NCI-H345 (cell line): Measurements from ENCODE around the gene QRFP.

ENCODE experiments used
- DNase-seq: peaks from one replicate; lab custom pipeline; 2025; lab: John Stamatoyannopoulos, UW

The QRFP gene

DNA sequence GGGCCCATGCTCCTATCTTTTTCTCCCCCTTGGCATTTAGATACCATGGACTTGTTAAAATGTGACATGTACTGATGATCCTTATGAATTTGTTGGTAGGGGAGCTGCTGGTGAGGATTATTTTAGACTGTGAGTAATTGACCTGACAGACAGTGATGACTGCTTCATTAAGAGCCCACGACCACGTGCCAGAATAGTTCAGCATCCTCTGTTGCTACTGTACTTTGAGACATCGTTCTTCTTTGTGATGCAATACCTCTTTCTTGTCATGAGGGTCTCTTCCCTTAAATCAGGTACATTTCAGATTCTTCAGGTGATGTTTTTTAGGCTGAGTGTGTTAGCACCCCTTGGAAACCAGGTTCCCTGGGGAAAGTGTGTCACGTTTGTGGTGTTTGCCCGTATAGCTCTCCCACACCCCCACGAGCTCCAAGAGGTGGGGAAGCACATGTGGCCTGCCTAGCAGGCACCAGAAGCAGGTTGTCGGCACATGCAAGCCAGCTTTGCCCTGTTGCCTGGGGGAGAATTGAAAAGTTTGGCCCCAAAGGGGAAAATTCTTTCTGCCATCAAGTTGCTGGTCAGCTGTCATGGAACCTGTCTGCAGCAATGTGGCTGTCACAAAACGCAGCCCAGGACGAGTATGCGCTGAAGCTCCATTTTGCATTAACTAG, 25.1 kb downstream of the QRFP start:
- no peak for DNase-seq

DNA sequence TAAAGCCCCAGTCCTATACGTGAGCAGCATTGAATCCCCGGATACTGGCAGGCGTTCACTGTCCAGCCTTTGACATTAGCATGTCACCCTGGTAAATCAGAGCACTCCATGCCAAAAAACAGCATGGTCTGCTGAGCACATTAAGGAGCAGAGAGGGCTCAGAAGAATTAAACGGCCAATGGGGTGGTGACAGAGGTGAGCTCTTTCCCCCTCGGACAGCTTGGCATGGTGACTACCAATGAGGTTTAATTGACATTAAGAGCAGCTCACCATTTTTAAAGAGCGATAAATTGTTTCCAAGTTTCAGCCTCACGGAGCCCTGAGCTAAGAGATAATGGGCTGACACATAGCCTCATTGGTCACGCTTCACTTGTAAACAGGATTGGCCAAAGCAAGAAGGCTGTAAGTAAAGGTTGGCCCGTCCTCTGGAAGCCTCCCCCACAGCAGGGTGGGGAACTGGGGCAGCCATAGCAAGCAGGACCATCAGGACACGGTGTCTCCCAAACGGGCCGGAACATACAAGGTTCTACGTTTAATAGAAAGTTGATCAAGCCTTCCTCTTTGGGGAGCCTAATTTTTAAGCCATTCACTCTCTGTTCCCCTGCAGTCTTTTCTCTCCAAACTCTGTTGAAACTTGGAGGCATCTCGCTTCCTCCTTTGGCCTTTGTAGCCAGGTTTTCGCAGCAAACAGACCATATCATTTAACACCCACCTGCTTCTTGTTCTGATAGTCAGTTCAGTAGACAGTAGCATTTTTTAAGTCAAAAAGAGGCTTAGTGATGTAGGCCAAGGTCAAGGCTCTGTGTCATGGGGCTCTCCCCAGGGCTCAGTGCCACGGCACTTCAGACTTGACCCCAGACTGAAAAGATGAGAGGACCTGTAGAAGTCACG, 25.9 kb downstream of the QRFP start:
- DNase-seq, result no peak

DNA sequence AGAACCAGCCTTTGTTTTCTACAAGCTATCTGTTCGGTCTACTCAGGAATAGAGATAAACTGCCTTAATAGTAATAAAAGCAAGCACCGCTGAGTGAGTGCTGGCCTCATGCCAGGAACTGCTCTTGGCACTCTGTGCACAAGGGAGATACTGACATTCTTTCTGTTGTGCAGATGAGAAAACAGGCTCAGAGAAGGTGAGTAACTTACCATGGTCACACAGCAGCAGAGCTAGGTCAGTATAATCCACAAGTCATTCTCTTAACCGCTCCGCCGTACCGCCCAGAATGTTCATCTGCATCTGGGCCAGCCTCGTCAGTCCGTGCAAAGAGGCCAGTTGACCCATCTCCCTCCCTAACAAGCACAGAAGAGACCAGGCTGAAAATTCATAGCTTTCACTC, 27.4 kb downstream of the QRFP start:
- peak; percentile 8 for DNase-seq

GRCh38 chr9:130868230-130868629, 28.4 kb downstream of the QRFP start:
- no peak for DNase-seq

- DNase-seq, result no peak
Observed at GRCh38 chr9:130867556-130867955, 29.1 kb downstream of the QRFP start.

- DNase-seq, result peak; percentile 68
Observed at GRCh38 chr9:130866474-130866965, 30.1 kb downstream of the QRFP start.

DNA sequence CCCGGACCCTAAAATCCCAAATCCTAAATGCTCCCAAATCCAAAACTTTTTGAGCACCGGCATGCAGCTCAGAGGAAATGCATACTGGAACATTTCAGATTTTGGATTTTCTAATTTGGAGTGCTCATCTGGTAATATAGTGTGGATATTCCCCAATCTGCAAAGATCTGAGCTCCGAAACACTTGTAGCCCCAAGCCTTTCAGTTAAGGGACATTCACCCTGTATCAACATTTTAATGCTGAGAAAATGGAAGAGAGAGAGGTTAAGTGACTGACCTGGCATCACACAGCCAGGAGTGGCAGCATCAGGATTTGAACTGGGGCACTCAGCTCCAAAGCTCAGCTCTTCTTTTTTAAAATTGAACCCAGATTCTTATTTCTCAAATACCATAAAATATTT, 30.7 kb downstream of the QRFP start:
- no peak for DNase-seq

DNA sequence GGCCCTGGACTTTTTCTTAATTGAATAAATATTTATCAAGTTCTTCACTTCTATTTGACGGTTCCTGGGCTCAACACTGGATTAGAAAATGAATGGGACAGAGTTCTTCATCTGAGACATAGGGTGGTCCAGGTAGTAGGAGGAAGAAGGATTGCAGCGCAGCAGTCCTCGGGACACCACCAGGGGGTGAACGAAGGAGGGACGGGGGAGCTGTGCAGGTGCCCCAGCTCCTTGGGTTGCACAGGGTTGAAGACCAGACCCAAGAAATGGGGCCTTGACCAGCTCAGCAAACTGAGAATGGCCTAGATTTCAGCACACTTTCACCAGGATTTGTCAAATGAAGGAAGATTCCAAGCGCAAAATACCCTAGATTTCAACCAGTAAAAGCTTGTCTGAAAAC, 32.1 kb downstream of the QRFP start:
- DNase-seq, result no peak

- no peak for DNase-seq
Observed at GRCh38 chr9:130862747-130863146, 33.9 kb downstream of the QRFP start.

DNA sequence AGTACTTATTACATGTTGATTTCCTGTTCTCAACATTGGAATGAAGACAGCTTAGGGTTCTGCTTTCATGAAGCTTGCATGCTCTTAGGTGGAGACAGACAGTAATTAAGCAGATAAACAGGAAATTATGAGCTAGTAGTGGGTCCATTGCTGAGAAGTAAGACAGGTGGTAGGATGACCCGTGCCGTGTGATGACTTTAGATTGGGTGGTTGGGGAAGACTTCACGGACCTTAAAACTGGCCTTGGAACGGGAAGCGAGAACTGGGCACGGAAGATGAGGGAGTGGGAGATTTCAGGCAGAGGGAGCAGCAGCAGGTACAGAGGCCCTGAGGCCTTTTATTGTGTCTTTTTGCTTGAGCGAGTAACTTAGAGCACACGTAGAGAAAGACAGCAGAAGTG, 34.4 kb downstream of the QRFP start:
- no peak for DNase-seq

DNA sequence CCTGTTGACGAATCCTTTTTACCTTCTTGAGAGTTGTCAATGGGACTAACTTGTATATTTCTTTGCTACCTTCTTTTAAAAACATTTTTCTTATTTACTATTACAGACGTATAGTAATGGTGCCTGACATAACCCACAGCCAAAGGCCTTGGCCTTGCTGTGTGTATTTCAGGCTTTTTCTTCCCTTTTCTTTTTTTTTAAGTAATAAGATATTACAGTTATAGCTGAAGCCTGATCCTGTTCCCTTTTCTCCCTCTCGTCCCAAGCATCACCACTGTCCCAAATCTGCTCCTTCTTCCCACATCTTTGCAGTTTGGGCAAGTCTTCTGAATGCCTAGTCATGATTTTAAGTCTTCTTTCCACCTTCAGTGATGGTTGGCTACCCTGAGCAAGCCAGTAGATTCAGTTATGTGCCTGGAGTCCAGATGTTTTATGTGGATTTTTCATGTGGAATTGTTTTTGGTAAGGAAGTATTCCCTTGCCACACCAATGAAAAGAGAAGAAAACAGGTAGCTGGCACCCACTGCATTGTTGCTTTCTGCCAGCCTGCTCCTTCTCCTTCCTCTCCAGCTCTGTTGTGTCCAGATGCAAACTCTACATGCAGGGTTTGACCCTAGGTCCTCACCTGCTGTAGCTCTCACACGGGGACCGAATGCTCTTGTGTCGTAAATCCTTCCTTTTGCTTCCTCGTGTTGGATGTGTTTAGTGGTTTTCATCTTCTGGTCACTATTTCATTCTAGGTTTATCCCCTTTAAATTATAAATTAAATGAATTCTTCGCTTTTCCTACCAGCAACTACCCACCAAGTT, 35.0 kb downstream of the QRFP start:
- no peak for DNase-seq

DNA sequence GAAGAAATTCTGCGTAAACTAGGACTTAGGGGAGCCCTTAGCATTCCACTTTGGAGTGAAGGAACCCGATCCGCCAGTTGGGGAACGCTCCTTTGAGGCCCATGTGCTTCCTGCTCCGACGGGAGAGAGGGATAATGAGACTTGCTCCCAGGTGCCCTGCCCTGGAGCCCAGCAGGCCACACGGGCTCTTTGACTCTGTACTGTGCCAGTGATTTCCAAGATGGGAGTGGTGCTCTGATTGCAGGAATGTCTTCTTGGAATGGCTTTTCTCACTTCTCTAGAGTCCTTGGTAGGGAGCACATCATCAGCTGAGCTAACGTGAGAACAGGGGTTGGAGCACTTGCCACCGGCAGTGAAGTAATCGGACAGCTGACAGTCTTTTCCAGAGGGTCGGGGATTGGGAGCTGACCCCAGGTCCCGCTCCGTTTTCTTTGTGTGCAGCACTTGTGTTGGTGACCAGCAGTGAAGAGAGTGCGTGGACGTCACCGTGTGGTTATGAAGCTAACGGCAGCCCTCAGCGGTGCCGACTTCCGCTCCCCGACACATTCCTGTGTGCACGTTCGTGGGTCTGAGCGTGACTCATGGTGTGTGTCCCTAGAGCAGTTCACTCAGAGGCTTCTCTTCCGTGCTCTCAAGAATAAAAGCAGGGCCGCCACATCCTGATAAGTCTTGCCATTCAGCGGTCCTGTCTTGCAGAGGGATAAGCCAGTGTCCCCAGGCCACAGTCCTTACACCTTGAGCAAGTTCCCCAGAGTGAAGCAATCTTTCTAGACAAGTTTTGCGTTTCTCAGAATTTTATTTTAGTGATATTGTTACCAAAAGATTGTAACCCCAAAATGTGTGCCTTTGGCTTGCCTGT, 35.9 kb downstream of the QRFP start:
- no peak for DNase-seq

GRCh38 chr9:130858739-130859705, 37.6 kb downstream of the QRFP start:
- DNase-seq, result no peak

DNA sequence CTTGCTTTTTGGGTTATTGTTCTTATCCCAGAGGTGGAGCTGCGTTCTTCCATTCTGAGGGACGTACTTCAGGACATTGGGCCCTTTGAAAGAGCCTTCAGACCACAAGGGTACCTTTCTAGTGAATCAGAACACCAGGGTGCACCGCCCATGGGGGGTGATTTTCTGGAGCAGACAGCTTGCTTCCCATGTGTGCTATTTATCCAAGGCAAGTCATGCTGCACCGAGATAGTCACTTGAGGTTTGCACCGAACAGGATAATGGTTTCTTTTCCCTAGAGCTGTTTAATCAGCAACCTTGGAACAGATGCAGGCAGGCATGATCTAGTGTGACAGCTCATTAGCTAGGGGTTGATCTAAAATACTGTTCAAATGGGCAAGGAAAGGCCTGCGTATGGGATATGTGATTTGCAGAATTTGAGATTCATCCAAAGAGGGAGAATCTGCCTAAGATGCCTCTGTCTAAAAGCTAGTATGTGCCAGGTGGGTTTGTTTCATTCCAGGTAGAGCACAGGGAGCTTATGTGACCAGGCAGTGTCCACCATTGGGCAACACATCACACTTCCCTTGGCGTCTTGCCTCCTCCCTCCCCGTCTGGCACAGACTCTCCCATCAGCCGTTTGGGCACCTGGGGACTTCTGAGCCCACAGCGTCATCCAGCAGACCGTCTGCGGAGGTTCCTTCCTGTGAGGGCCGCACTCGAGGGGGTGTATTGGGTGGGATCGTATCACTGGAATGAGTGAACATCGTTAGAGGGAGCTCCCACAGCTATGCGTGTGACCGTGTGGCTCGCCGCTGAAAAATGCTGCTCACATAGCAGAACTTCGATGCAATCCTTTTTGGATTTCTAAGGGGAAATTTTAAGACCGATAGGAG, 38.5 kb downstream of the QRFP start:
- no peak for DNase-seq

DNA sequence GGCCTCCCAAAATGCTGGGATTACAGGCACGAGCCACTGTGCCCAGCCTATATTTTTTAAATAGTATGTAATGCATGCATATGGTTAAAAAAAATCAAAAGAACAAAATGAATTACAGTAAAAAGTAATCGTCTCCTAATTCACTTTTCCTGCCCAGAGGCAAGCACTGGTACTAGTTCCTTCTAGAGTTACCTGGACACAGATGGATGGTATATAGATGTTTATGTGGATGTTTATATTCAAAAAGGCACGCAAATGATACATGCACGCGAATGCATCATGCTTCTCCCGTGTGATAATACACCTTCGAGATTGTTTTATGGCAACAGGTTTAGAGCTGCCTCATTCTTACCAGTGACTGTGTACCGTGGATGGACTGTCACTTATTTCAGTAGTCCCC, 40.1 kb downstream of the QRFP start:
- DNase-seq, result no peak

- no peak for DNase-seq
Observed at GRCh38 chr9:130854835-130855234, 41.8 kb downstream of the QRFP start.

- DNase-seq, result no peak
Observed at GRCh38 chr9:130854092-130854491, 42.5 kb downstream of the QRFP start.

- no peak for DNase-seq
Observed at GRCh38 chr9:130852801-130853200, 43.8 kb downstream of the QRFP start.

DNA sequence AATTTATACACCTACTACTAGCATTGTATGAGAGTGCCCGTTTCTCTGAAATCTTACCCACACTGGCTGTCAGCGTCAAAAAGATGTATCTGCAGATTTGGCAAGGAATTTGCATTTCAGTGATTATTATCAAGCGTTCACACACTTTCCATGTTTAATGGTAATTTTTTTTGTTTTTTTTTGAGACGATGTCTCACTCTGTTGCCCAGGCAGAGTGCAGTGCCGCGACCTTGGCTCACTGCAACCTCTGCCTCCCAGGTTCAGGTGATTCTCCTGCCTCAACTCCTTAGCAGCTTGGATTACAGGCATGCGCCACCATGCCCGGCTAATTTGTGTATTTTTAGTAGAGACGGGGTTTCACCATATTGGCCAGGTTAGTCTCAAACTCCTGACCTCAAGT, 47.3 kb downstream of the QRFP start:
- DNase-seq, result no peak
